Kidney (tissue), 14 donors: ENCODE results near the gene INPP5F. TPM values are rescaled to one million over a fixed set of nuclear protein-coding genes. Genes with fewer than 3 reads are reported as not detected.

Source experiments
- DNase-seq, 5 donors: peaks; one replicate each; pipeline ENCODE4 v3.0.0-alpha.2; 2013 to 2020
- FAIRE-seq: peaks from 2 replicates; lab custom pipeline; 2012; peaks lifted over from hg19 to GRCh38; lab: Jason Lieb, UNC
- H3K27ac ChIP-seq, 2 donors: one replicate each; pipeline ENCODE4 v1.7.0; 2013; ENCODE audit warnings: low read depth in 2 of 2, low read length in 2 of 2, inconsistent platforms in 1 of 2
- H3K27me3 ChIP-seq: one replicate; pipeline ENCODE4 v1.7.1; 2013; ENCODE audit warnings: low read length, inconsistent platforms; ENCODE audit not compliant: control insufficient read depth, insufficient read depth
- H3K36me3 ChIP-seq, 3 donors: one replicate each; pipeline versions ENCODE4 v1.7.0 to v1.7.1; 2013; ENCODE audit warnings: low read length in 3 of 3, control low read depth in 1 of 3, inconsistent platforms in 1 of 3; ENCODE audit not compliant: insufficient read depth in 3 of 3, control insufficient read depth in 2 of 3
- H3K4me1 ChIP-seq, 3 donors: one replicate each; pipeline versions ENCODE4 v1.7.0 to v1.7.1; 2013; ENCODE audit warnings: low read length in 3 of 3, inconsistent platforms in 1 of 3, low read depth in 1 of 3; ENCODE audit not compliant: control insufficient read depth in 2 of 3, insufficient read depth in 2 of 3
- H3K4me3 ChIP-seq, 3 donors: one replicate each; pipeline versions ENCODE4 v1.7.0 to v1.8.1; 2013; ENCODE audit warnings: low read length in 3 of 3, control low read depth in 1 of 3, inconsistent platforms in 1 of 3
- H3K9ac ChIP-seq, 3 donors: one replicate each; pipeline versions ENCODE4 v1.7.0 to v1.7.1; 2013; ENCODE audit warnings: low read length in 3 of 3, control low read depth in 1 of 3, inconsistent platforms in 1 of 3
- H3K9me3 ChIP-seq, 3 donors: one replicate each; pipeline versions ENCODE4 v1.7.0 to v1.7.1; 2013; ENCODE audit warnings: low read length in 3 of 3, control low read depth in 1 of 3, inconsistent platforms in 1 of 3; ENCODE audit not compliant: control insufficient read depth in 2 of 3, insufficient read depth in 1 of 3
- CTCF ChIP-seq: IDR thresholded peaks from 3 replicates; pipeline ENCODE4 v1.5.1; 2012; ENCODE audit warnings: mild to moderate bottlenecking, moderate library complexity, borderline replicate concordance; ENCODE audit not compliant: insufficient read depth; ENCODE audit errors: extremely low read depth
- intact Hi-C: fragments of 100-400 bp; cut with DNase I; formaldehyde crosslinking; loops from one replicate; pipeline ENCODE4 v1.11.1; 2022
- polyA plus RNA-seq: library from polyadenylated mRNA; stranded (reverse); fragments of 350-450 nt; fragmentation: Illumina TruSeq; extraction: RNeasy Lipid Tissue Mini Kit (QIAGEN cat#74804); gene quantifications from one replicate; pipeline ENCODE4 v1.2.3, GENCODE V29; 2014; ENCODE audit warnings: low read depth, low replicate concordance; ENCODE audit not compliant: insufficient read depth
- total RNA-seq: library from RNA; stranded (reverse); fragmentation: NEBNext Ultra II Directional; extraction: Animal tissue kit (Norgen Biotek cat#: 25700); gene quantifications from one replicate; pipeline ENCODE4 v1.2.1, GENCODE V29; 2021
- donor health status: control.
- donor health status: control.
- donor health status: control.
- donor health status: control.
- donor health status: control.
- donor health status: DM: yes; HTN: yes; CAD: no.
- donor health status: Normal renal cell carcinoma (clear cell type).

INPP5F gene
- total and polyA plus RNA-seq, 2 donors from 2014 or later = 16.4 to 17.5 TPM

- H3K27ac ChIP-seq = no peak overlapping the region
- no peaks in the 10 kb centered on the region for H3K27me3 ChIP-seq
- H3K4me3 ChIP-seq = no peak overlapping the region
- H3K9me3 ChIP-seq = no peaks in the 10 kb centered on the region
- FAIRE-seq (no peak), DNase-seq (no peak)
- peaks cover 0 to 3% (median 0%) of the 10 kb centered on the region in 3 donors for H3K4me1 ChIP-seq
- no peak overlapping the region for H3K9ac ChIP-seq
- H3K36me3 ChIP-seq = no peaks in the 10 kb centered on the region
- TF ChIP-seq CTCF = no peak
- intact Hi-C loops = no loop called here
These were observed 34.0 kb downstream of the INPP5F start for GRCh38 chr10:119759832-119760231.

GRCh38 chr10:119761106-119761505, 35.3 kb downstream of the INPP5F start:
- Histone ChIP-seq H3K9ac (no peak overlapping the region), H3K36me3 (no peaks in the 10 kb centered on the region), H3K4me3 (no peak overlapping the region), H3K27me3 (no peaks in the 10 kb centered on the region), H3K9me3 (no peaks in the 10 kb centered on the region), H3K27ac (no peak overlapping the region), H3K4me1 (no peaks in the 10 kb centered on the region)
- DNase-seq = no peak
- intact Hi-C loops = no loop called here
- no peak for FAIRE-seq
- no peak for TF ChIP-seq CTCF

GRCh38 chr10:119762035-119762434, 36.2 kb downstream of the INPP5F start:
- Histone ChIP-seq H3K4me1 (no peaks in the 10 kb centered on the region), H3K36me3 (no peaks in the 10 kb centered on the region), H3K27me3 (no peaks in the 10 kb centered on the region), H3K27ac (no peak overlapping the region), H3K9me3 (no peaks in the 10 kb centered on the region), H3K4me3 (no peak overlapping the region), H3K9ac (no peak overlapping the region)
- DNase-seq (no peak), FAIRE-seq (no peak)
- no peak for TF ChIP-seq CTCF
- intact Hi-C loops = no loop called here
